Stimulated activated CD4-positive, alpha-beta T cell treated with anti-CD3 and anti-CD28 coated beads, Interleukin-12 subunit alpha, Interleukin-12 subunit beta, amount 100 ng/mL, for 24 hours (primary cell): ENCODE measurements around the gene SLC5A10.
"Not testable (repeated sequence)": the region's sequence is repeated elsewhere in the genome, so short reads cannot be mapped to it uniquely, and the experiment has no call there.

Experiments
- DNase-seq, 2 experiments: peaks; one replicate each; pipeline ENCODE4 v3.0.0-alpha.2; 2020; ENCODE audit warnings: low read depth in 2 of 2

Gene SLC5A10

GRCh38 chr17:19040350-19040749 is 88.4 kb downstream of the SLC5A10 start:
- not testable (repeated sequence) for DNase-seq

- not testable (repeated sequence) for DNase-seq
Observed at GRCh38 chr17:19041871-19042270, 89.9 kb downstream of the SLC5A10 start.

- DNase-seq = not testable (repeated sequence)
Observed at GRCh38 chr17:19042369-19042768, 90.4 kb downstream of the SLC5A10 start.

GRCh38 chr17:19043032-19043431 is 91.1 kb downstream of the SLC5A10 start:
- not testable (repeated sequence) for DNase-seq

- DNase-seq = not testable (repeated sequence)
Observed at GRCh38 chr17:19044643-19045042, 92.7 kb downstream of the SLC5A10 start.

GRCh38 chr17:19046782-19047375 is 94.9 kb downstream of the SLC5A10 start, which contains the start of gene GRAP:
TSS of gene GRAP (minus strand) at chr17:19046957. CDS start at chr17:19046926, 31 bp downstream.
- DNase-seq = not testable (repeated sequence)

GRCh38 chr17:19047510-19047909 is 95.5 kb downstream of the SLC5A10 start:
- not testable (repeated sequence) for DNase-seq

- not testable (repeated sequence) for DNase-seq
Observed at GRCh38 chr17:19048826-19049225, 96.9 kb downstream of the SLC5A10 start.

- DNase-seq = not testable (repeated sequence)
Observed at GRCh38 chr17:19055447-19055846, 103.5 kb downstream of the SLC5A10 start.

- DNase-seq = not testable (repeated sequence)
Observed at GRCh38 chr17:19062009-19062717, 110.2 kb downstream of the SLC5A10 start.

- not testable (repeated sequence) for DNase-seq
Observed at GRCh38 chr17:19062718-19063325, 110.9 kb downstream of the SLC5A10 start.

GRCh38 chr17:19063326-19063956 is 111.5 kb downstream of the SLC5A10 start:
- DNase-seq = peak; percentile 67 to 75

- DNase-seq = not testable (repeated sequence)
Observed at GRCh38 chr17:19064378-19064777, 112.4 kb downstream of the SLC5A10 start.

GRCh38 chr17:19070318-19071168 is 118.6 kb downstream of the SLC5A10 start:
- DNase-seq = not testable (repeated sequence)
